GM12875 (cell line): ENCODE measurements around the gene PLXNB3.

Experiments
- H3K4me3 ChIP-seq: one replicate; pipeline ENCODE4 v1.5.1; 2011; ENCODE audit warnings: low read depth, low read length, control low read depth
- CTCF ChIP-seq: IDR thresholded peaks from 2 replicates; pipeline ENCODE4 v1.5.1; 2011; ENCODE audit warnings: low read depth, mild to moderate bottlenecking, control low read depth, inconsistent platforms, low read length, moderate library complexity, borderline replicate concordance; ENCODE audit not compliant: insufficient read depth

Gene PLXNB3

DNA sequence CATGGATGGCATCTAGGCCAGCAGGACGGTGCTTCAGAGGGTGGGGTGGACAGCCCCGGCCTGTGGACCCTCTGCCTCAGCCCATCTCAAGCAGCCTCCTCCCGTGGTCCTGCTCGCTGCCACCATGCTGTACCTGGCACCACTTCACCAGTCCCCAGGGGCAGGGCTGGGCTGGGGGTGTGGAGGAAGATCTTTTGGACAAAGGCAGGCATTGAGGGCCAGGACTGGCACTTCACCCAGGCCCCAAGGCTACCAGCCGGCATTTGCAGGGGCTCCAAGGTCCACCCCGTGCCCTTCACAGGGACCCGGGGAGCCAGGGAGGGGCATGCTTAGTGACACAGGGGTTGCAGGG, 713 bp downstream of the PLXNB3 start:
- no peak overlapping the region for H3K4me3 ChIP-seq

DNA sequence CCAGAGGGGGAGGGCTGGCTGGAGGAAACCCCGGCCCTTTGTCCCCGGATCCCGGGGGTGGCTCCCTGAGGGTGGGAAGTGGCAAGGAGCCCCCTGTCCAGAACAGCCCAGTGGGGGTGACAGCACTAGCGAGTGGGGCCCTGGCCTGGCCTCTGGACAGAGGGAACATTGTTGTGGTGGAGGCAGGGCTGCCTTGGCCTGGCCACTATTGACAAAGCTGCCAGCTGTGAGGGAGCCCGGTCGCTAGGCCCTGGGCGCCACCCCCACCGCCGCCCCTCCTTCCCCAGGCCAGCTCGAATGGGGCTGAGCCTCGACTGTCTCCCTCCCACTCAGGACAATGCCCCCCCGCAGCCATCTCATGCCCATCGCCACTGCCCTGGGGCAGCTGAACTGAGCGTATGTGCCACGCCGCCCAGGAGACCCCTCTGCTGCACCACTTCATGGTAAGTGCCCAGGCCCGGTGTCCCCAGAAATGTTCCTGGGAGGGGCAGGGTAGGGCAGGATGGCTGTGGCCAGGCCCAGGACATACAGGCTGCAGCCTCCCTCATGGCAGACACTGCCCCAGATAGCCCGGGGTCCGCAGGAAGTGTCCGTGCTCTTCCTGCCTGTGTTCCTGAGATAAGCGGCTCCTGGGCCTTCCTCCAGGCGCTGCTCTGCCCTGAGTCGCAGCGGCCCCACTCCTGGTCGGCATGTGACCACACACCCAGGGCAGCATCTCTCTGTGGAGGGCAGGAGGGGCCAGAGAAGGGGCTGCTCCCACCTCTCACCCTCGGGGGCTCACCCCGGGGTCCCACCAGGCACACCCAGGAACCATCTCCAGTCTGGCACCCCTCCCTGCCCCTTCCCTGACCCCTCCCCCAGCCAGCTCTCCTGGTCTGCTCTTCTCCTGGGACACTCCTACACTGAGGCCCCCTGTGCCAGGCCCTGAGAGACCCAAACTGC, 1.4 kb downstream of the PLXNB3 start:
- no peak overlapping the region for H3K4me3 ChIP-seq

More for the DNA sequence above, 713 bp downstream of the PLXNB3 start:
- TF ChIP-seq CTCF, result no peak

GRCh38 chrX:153766098-153766817, 2.2 kb downstream of the PLXNB3 start:
- no peak overlapping the region for H3K4me3 ChIP-seq
- no peak for TF ChIP-seq CTCF

More for the DNA sequence above, 1.4 kb downstream of the PLXNB3 start:
- no peak for TF ChIP-seq CTCF

DNA sequence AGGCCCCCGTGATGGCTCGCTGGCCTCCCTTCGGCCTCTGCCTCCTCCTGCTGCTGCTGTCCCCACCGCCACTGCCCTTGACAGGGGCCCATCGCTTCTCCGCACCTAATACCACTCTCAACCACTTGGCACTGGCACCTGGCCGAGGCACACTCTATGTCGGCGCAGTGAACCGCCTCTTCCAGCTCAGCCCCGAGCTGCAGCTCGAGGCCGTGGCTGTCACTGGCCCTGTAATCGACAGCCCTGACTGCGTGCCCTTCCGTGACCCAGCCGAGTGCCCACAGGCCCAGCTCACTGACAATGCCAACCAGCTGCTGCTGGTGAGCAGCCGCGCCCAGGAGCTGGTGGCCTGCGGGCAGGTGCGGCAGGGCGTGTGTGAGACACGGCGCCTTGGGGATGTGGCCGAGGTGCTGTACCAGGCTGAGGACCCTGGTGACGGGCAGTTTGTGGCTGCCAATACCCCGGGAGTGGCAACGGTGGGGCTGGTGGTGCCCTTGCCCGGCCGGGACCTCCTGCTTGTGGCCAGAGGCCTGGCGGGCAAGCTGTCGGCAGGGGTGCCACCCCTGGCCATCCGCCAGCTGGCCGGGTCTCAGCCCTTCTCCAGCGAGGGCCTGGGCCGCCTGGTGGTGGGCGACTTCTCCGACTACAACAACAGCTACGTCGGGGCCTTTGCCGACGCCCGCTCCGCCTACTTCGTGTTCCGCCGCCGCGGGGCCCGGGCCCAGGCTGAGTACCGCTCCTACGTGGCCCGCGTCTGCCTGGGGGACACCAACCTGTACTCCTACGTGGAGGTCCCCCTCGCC, 3.0 kb downstream of the PLXNB3 start:
- no peak for TF ChIP-seq CTCF
- H3K4me3 ChIP-seq, result no peak overlapping the region

DNA sequence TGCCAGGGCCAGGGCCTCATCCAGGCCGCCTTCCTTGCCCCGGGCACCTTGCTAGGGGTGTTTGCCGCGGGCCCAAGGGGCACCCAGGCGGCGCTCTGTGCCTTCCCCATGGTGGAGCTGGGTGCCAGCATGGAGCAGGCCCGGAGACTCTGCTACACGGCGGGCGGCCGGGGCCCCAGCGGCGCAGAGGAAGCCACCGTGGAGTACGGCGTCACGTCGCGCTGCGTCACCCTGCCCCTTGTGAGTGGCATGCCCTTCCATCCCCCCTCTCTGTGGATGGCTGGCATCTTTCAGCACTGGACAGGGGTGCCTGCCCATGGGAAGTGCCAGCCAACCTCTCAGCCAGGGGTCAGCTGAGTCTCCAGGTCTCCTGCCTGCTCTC, 3.6 kb downstream of the PLXNB3 start:
- no peak for TF ChIP-seq CTCF
- H3K4me3 ChIP-seq, result no peak overlapping the region

GRCh38 chrX:153768311-153769157, 4.5 kb downstream of the PLXNB3 start:
- no peak overlapping the region for H3K4me3 ChIP-seq
- TF ChIP-seq CTCF, result 0 out of 2 replicates have a peak, but pooled peaks have one; percentile 8
